ENCODE measurements around the gene TMEM69.

DNA sequence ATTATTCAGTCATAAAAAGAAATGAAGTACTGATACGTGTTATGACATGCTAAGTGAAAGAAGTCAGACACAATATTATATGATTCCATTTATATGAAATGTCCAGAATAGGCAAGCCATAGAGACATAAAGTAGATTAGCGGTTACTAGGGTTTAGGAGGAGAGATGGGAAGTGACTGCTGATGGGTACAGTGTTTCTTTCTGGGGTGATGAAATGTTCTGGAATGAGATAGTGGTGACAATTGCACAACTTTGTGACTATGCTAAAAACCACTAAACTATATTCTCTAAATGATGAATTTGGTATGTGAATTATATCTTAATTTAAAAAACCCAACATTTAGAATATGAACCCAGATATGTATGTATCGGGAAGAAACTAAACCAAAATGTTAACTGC lies 34.8 kb downstream of the TMEM69 start:
- TF ChIP-seq EZH2 (IDR thresholded peaks at IDR 0.05; ENCODE audit: insufficient read depth, poor library complexity, severe bottlenecking) (no peak), EZH2phosphoT487 (IDR thresholded peaks at IDR 0.05; ENCODE audit: insufficient read depth, low read depth) (0 out of 2 replicates have a peak, but pooled peaks have one; percentile 61)

Measured in GM23248 (cell line).